NCI-H2196 (cell line): ENCODE data around the gene SERPINI2.

Source experiments
- DNase-seq: peaks from one replicate; lab custom pipeline; 2025; ENCODE audit not compliant: unreplicated experiment; lab: John Stamatoyannopoulos, UW

Gene SERPINI2, protein sequence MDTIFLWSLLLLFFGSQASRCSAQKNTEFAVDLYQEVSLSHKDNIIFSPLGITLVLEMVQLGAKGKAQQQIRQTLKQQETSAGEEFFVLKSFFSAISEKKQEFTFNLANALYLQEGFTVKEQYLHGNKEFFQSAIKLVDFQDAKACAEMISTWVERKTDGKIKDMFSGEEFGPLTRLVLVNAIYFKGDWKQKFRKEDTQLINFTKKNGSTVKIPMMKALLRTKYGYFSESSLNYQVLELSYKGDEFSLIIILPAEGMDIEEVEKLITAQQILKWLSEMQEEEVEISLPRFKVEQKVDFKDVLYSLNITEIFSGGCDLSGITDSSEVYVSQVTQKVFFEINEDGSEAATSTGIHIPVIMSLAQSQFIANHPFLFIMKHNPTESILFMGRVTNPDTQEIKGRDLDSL

GRCh38 chr3:167473863-167474262 lies at the start of gene SERPINI2:
TSS of gene SERPINI2 (minus strand) at chr3:167474042. CDS start at chr3:167471834, 2,208 bp downstream.
- no peak for DNase-seq

DNA sequence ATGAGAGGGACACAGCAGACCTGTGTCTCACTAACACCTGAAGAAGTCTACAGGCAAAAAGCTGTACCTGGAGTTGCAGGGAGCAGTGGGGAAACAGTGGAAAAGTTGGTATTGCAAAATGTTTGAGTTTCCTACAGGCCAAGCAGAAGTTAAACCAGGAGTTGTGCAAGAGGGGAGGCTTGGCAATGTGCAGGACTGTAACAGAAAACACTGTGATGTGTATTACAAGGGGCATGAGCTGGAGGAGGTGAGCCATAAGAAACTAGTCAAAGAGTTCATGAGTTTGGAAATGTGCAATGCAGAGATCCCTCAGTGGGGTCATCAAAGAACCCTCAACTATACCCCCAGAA lies 47.1 kb upstream of the SERPINI2 start:
- DNase-seq = no peak

- no peak for DNase-seq
These were observed 46.6 kb upstream of the SERPINI2 start for GRCh38 chr3:167520266-167521005.

GRCh38 chr3:167507954-167508353 lies 34.1 kb upstream of the SERPINI2 start:
- DNase-seq = no peak

GRCh38 chr3:167502401-167502800 lies 28.6 kb upstream of the SERPINI2 start:
- no peak for DNase-seq

DNA sequence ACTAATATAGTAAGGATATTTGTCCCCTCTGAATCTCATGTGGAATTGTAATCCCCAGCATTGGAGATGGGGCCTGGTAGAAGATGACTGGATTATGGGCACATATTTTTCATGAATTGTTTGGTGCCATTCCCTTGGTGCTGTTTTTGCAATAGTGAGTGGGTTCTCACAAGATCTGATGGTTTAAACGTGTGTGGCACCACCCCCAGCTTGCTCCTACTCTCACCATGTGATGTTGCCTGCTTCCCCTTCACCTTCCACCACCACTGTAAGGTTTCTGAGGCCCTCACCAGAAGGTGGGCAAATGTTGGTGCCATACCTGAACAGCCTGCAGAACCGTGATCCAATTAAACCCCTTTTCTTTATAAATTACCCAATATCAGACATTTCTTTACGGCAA lies 28.1 kb upstream of the SERPINI2 start:
- no peak for DNase-seq

GRCh38 chr3:167497903-167498302 lies 24.1 kb upstream of the SERPINI2 start:
- DNase-seq = no peak

DNA sequence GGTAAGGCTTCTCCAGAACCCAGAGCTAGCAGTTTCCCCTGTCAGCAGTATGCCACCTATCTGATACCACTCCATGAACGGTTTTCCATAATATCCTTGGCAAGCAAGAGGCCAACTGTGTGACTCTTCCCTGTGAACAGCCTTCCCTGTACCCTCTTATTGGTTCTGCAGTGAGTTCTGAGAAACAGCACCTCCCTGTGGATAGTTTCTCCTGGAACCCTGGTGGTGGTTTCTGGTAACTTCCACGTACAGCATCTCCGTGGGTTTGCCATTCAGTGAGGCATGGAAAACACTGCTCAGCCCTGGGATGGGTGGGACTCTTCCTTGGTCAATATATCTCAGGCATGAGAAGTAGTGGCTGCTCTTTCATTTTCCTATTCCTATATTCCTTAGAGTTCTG lies 19.4 kb upstream of the SERPINI2 start:
- no peak for DNase-seq

DNA sequence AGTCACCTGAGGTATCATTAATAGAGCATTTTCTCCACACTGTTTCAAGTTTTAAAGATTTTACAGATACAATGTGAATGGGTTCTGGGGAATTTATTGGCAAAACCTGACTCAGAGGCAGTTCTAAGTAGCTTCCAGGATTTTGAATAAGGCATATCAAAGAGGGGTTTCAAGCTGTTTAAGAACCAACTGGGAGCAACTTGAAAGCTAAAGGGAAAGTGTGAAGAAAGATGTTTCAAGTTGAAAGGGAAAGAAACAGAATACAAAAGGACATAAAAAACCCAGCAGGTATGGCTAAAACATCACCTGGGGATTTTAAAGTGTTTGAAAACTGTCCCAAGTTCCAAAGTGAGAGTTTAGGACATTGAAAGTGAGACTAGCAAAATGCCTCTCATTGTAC lies 17.8 kb upstream of the SERPINI2 start:
- no peak for DNase-seq

DNA sequence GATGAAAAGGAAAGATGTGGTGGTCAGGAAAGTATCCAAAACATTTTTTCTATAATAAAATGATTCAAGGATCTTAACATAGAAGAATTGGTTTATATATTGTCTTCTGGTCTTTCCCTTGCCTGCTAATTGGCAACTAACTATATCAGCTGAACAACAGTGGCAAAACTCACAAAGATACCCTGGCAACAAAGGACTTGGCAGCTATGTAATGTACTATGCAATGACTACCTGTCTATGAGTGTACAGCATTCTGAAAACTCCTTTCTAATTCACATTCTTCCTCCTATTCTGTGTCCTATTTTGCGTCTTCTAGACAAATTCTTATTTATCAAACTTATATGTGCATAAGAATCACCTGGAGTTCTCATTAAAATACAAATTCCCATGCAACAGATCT lies 15.7 kb upstream of the SERPINI2 start:
- no peak for DNase-seq

GRCh38 chr3:167487556-167487955 lies 13.7 kb upstream of the SERPINI2 start:
- DNase-seq = no peak

DNA sequence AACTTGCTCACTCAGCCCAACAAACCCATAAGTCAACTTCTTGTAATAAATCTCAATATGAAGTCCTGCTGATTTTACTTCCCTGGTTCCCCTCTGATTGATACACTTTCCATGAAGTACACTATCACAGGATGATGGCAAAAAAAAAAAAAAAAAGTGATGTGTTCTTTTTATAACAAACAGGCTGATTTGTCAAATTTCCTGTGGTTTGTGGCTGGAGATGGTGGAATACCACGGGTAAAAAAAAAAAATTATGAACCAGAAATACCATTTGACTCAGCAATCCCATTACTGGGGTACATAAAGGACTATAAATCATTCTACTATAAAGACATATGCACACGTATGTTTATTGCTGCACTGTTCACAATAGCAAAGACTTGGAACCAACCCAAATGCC lies 10.7 kb upstream of the SERPINI2 start:
- no peak for DNase-seq

DNA sequence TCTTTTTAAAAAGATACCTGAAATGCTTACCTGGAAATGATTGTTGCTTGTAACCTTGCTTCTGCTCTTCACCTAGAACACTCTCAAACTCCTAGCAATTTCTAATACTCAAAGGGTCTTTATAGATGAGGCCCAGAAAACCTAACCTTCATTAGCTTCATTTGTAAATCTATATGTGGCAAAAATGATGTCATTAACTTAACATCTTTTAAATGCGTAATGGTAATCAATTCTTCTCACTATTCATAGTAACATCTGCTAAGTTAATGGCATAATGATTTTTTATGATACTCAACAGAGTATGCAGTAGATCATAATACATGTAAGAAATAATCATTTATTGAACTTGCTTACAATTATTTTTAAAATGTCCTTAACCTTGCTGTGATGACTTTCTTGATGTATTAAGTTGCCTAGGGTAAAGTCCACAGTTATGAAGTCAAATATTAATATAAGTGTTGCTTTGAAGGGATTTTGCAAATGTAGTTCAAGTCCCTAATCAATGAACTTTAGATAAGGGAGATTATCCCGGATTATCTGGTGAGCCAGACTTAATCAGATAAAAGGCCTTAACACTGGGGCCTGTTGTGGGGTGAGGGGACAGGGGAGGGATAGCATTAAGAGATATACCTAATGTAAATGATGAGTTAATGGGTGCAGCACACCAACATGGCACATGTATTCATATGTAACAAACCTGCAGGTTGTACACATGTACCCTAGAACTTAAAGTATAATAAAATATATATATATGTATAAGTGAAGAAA lies 10.1 kb upstream of the SERPINI2 start:
- DNase-seq = no peak

- DNase-seq = no peak
These were observed 7.3 kb upstream of the SERPINI2 start for GRCh38 chr3:167481164-167481563.

DNA sequence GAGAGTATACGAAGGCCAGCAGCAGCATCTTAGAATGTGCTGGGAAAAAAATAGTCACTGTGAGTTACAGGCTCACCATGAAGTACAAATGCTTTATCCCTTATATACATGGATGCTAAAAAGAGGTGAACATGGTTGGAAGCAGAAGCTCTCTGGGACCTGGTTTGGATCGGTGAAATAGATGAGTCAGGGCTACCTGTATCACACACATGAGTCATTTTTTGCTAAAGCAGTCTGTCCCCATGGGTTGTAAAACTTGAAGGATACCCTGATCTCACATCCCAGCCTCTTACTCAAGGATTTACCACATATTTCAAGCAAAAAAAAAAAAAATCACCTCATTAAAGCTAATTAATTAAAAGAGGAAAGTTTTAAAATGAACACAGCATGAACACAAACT lies 6.9 kb upstream of the SERPINI2 start:
- DNase-seq = no peak

- no peak for DNase-seq
These were observed 4.5 kb downstream of the SERPINI2 start for GRCh38 chr3:167469381-167469780.

DNA sequence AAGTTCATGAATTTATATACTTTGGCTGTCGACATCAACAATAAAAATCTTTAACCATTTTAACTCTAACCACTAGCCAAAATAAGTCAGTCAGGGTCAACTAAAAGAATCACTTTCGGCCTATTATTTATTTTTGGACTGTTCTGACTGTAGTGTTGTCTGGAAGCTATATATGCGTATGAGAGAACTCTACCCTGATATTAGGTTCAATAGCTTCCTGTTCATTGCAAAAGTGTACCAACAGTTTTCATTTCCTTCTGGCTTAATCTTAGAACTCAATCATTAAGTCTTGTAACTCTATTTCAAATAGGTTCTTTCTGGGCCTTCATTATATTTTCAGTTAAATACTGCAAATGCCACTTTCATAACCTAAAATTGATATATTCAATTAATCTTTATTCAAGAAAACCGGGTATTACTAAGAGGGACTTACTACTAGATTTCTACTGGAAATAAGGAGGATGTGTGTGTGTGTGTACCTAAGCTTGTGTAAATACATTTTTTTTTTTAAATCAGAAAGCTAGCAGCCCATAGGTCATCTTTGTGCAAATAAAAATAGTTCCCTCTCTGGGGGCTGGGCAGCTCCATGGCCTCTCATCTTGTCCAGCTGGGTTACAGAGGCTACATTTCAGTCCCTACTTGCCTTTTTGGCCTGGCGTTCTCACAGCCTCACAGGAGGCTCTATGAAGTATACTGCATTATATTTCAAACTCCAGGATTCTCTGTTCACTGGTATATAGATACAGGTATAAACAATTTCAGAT lies 5.8 kb downstream of the SERPINI2 start:
- DNase-seq = no peak

- DNase-seq = no peak
These were observed 6.9 kb downstream of the SERPINI2 start for GRCh38 chr3:167466966-167467365.

GRCh38 chr3:167456157-167456799 lies 17.6 kb downstream of the SERPINI2 start:
- no peak for DNase-seq

- DNase-seq = no peak
These were observed 20.0 kb downstream of the SERPINI2 start for GRCh38 chr3:167453815-167454214.

GRCh38 chr3:167451282-167451681 lies 22.6 kb downstream of the SERPINI2 start:
- no peak for DNase-seq
